Fibroblast of the conjunctiva (primary cell): ENCODE data around the gene AP1G2.
A peak's percentile ranks its signal among the peaks of the same experiment; 100 is the strongest.
"Not testable (repeated sequence)": the region's sequence is repeated elsewhere in the genome, so short reads cannot be mapped to it uniquely, and the experiment has no call there.

Source experiments
- DNase-seq: peaks from one replicate; pipeline ENCODE4 v3.0.0-alpha.2; 2010; ENCODE audit warnings: low read depth

Gene AP1G2

DNA sequence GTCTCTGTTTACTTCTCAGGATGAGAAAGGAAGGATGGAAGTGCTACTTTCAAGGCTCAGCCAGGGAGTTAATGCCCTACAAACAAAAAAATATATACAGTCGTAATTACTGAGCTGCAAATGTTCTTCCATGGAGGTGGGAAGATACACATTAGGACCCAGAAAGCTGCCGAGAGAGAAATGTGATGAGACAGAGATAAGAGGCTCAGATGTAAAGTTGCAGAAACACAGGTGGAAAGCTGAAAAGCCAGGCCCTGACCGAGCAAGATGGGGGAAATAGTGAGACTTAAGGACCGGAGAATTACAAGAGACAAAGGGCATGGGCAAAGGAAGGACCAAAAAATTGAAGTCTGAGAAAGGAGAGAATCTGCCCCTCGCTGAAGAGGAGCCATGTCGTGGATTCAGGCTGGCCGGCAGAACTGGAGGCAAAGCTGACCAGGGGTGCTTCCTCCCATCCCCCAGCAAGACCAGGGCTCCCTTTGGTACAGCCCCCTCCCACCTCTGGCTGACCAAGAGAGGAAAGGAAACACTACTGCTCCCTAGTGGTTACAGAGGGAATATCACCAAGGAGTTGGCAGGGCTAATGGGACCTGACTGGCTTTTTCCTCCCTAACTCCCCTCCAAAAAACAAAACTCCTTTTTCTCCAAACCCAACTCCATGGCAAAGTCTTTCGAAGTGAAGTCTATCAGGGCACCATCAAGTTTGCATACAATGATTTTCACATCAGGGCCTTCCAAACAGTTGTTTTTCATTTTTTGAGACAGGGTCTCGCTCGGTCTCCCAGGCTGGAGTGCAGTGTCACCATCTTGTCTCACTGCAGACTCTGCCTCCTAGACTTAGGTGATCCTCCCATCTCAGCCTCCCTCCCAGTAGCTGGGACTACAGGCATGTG is 28.1 kb downstream of the AP1G2 start:
- DNase-seq, result peak; percentile 31

GRCh38 chr14:23538785-23539184 is 28.8 kb downstream of the AP1G2 start:
- DNase-seq, result no peak

DNA sequence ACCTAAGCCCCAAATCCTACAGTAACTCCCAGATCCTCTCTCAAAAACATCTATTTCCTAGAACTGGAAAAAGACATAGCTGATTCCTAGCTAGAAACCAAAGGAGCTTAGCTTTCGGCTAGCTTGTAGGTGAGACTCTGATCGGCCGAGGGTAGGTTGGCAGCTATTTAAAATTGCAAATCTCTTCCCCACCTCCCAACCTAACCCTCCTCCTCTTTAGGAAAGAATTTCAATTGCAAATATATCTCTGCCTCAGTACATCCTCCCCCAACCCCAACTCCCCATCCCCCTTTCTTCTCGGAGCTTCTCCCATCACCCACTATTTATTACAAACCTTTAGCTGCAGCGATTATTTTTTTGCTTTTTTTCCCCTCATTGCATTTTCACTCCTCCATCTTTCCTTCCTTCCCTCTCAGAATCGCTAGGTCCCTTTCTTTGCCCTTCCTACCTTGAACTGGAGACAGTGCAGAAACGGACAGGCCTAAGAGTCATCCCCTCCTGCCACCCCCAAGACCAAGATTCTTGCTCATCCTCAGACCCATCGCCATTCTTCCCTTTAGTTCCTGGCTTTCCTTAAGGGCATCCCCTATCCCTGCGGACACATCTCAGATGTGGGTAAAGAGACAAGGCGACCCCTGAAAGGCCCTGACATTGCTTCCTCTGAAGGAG is 29.4 kb downstream of the AP1G2 start:
- DNase-seq, result no peak

DNA sequence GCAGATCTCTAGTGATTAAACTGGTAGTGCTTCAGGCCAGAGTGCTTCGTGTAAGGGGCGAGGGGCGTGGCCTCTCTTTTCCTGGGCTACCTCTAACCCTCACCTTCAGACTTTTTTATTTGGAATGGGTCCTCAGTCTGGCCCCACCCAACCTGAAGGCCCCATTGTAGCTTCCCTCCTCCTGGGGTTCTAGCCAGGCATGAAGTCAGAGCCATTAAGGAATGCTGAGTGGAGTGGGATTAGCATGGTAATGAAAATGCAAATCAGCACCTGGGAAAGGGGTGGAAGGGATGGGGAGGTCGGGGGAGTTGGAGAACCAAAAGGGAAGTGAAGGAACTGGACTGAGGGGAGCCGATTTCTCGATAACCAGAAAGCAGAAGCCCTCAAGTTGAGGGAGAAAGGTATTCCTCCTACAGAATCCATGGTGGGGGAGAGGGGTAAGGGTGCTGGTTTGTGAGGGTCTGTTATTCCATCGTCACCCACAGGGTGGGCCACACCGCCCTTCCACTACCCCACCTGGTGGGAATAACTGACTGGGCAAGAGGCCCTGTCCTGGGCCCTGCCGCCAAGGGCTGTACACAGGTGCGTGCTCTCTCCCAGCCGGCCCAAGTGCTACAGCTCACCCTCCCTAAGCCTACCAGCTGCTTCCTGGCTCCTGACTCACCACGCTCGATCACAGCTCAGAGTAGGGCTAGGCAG is 30.1 kb downstream of the AP1G2 start:
- no peak for DNase-seq

GRCh38 chr14:23536906-23537305 is 30.7 kb downstream of the AP1G2 start:
- DNase-seq, result not testable (repeated sequence)

GRCh38 chr14:23536494-23536893 is 31.1 kb downstream of the AP1G2 start:
- DNase-seq, result no peak

- DNase-seq, result no peak
These were observed 31.6 kb downstream of the AP1G2 start for GRCh38 chr14:23535943-23536342.

DNA sequence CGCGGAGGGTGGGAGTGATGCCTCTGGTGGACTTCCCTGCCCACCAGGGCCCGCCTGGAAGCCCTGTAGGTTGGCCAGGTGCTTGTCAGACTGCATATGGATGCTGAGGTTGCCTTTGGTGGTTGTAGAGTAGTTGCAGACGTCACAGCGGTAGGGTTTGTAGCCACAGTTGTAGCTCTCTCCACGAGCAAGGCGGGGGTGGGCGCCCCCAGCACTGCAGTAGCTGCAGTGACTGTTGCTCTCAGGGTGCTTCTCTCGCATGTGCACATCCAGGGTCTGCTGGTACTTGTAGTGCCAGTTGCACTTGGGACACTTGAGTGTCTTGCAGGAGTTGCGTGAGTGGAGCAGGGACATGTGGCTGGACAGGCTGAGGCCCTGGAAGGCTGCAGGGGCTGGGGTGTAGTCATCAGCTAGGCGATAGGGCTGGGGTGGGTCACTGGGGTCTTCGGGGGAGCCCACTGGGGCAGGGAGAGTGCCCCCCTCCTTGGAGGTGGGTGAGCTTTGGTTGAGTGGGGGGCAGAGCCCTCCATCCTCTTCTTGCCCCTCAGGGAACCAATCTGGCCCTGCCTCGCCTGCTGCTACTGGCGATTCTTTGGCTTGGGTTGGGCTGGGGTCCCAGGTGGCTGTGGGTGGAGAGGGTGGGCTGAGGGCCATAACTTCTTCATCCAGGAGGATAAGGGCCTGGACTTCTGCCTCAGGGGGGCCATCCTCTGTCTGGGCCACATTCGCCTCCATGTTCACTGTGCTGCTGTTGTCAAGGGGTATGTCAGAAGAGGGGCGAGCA is 33.7 kb downstream of the AP1G2 start:
- DNase-seq, result no peak

GRCh38 chr14:23532658-23533057 is 34.9 kb downstream of the AP1G2 start:
- DNase-seq, result no peak

GRCh38 chr14:23531391-23531790 is 36.2 kb downstream of the AP1G2 start:
- no peak for DNase-seq

DNA sequence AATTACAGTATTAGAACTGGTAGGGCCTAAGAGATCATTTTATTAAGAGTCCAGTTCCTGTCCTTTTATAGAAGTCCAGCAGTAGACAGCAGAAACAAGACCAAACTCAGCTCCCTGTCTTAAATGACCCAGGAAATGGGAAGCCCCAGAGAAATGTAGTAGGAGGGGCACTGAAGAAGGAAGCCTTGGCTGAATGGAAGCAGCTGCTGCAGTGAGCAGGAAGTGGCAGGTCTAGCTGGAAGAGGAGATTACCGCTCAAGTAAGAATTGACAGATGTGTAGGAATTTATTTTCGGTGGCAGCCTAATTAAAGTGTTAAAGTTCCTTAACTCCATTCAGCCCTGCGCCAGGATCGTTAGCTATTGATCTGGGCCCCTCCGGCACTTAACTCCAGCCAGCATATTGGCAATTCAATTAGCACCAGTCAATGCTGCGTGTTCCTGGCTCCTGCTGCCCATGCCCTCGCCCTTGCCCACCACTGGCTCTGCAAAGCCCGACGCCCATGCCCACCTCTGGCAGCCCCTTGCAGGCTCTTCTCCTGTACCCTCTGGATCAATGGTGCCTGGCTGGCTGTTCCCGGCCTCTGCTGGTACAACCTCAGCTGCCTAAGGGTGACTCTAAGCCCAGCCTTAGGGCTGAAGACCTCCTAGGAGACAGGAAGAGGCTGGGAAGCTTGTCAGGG is 37.1 kb downstream of the AP1G2 start:
- DNase-seq, result no peak

DNA sequence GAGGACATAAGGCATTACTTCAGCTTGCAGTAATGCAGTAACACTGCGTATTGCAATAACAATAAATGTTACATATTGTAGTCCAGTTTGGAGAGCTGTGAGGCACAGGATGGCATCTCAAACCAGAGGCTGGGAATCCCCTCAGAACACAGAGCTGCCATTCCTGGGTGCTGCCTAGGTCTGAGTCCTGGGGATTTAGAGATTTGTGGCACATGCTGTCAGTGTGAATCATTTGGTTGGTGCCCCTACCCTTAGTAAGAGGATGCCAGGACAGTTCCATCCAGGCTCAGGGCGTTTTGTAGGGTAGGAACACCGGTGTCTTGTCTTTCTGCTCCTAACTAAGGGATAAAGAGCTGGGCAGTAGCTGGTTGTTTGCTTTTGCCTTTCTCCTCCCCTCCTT is 38.6 kb downstream of the AP1G2 start:
- no peak for DNase-seq

DNA sequence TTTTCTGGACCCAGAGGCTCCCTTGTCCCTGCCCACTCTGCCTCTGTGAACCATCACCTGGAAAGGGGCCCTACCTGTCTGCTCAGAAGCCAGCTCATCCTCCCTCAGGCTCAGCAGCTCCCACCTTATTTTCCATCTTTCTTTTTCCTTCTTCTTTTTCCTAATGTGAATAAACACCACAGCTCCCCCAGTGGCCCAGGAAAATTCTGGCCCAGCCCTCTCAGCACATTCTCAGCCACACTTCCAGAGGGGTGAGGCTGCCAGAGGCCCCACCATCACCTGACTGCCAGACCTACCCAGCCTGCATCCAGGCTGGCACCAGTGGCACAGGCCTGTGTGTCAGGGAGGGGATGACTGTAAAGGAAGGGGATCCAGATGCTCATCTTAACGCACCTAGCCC is 39.0 kb downstream of the AP1G2 start:
- no peak for DNase-seq

DNA sequence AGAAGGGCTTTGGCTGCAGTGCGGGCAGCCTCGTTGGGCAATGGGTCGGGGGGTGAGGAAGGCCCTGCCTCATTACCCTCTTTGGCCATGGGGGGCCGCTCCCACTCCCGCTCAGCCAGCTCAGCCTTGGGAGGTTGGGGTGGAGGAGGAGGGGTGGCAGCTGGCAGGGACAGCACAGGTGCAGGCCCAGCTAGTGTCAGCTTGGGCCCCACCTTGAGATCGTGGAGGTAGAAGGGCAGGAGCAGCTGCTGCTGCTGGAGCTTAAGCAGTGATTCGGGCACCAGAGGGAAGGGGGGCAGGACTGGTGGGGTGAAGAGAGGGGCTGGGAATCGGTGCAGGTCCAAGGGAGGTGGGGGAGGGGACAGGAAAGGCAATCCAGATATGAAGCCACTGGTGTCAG is 42.0 kb downstream of the AP1G2 start:
- no peak for DNase-seq

GRCh38 chr14:23524954-23525353 is 42.6 kb downstream of the AP1G2 start:
- DNase-seq, result no peak

DNA sequence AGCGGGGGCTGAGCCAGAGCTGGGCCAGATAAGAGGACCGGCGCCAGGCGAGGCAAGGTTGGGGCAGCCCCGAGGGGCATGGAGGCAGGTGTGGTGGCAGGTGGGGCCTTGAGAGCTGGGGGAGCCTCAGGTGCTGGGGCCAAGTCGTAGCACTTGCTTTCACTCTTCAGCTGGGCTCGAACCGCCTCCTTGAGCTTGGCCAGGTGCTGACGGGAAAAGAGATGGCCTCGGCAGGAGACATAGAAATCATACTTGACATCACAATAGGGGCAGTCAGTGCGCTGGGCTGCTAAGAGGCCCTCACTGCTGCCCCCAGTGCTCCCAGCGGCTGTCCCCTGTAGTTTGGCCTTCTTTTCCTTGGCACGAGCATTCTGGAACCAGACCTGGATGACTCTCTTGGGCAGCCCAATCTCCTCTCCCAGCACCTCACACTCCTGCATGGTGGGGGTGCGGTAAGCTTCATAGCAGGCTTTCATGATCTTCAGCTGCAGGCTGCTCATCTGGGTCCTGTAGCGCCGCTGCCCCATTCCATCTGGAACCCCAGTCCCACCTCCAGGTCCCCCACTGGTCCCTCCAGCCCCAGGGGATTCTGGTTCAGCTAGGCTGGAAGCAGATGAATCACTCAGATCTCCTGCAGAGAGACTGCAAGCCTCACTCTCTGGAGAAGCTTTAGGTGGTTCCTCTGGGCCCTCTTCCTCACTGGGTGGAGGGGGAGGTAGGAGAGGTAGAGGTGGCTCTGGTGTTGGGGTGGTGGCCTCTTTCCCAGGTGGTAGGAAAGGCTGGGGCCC is 44.2 kb downstream of the AP1G2 start:
- no peak for DNase-seq

GRCh38 chr14:23522643-23523198 is 44.9 kb downstream of the AP1G2 start:
- no peak for DNase-seq

DNA sequence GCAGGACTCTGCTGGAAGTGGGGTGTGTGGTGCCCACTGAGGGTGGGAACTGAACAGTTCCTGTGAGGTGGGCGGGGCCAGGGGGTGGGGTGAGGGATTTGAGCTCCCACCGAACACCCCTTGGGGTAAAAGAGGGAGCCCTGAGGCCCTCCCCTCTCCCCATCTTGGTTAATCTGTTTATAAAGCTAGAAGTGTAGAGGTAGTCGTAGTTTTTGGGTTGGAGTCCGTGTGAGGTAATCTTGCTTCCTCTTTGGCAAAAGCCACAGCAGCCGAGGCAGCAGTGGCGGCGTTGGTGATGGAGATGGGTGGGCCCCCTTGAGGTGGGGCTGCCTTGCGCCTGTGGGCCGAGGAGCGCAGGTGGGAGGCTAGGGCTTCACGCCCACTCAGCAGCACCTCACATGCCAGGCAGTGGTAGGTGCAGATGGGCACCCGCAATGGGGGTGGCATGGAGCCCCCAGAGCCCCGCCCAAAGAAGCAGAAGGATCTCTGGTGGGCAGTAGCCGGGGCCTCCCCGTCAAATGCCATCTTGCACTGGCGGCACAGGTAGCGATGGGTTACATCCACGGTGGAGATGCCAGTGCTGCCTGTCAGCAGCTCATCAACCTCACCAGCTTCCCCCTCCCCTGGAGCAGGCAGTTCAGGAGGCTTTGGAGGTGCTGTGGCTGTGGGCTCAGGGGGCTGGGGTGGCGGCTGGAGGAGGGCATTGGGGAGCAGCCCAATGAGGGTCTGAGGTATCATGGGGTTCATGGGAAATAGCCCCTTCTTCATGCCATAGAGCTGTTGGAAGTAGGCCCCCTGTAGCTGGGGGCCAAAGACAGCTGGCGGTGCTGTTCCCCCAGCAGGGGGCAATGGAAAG is 45.6 kb downstream of the AP1G2 start:
- DNase-seq, result no peak

GRCh38 chr14:23520899-23521533 is 46.6 kb downstream of the AP1G2 start:
- DNase-seq, result no peak
